NCI-H510A (cell line): ENCODE data around the gene PTN.
"Not testable (repeated sequence)": the region's sequence is repeated elsewhere in the genome, so short reads cannot be mapped to it uniquely, and the experiment has no call there.

ENCODE experiments used
- DNase-seq: peaks from one replicate; lab custom pipeline; 2025; lab: John Stamatoyannopoulos, UW

PTN gene

DNA sequence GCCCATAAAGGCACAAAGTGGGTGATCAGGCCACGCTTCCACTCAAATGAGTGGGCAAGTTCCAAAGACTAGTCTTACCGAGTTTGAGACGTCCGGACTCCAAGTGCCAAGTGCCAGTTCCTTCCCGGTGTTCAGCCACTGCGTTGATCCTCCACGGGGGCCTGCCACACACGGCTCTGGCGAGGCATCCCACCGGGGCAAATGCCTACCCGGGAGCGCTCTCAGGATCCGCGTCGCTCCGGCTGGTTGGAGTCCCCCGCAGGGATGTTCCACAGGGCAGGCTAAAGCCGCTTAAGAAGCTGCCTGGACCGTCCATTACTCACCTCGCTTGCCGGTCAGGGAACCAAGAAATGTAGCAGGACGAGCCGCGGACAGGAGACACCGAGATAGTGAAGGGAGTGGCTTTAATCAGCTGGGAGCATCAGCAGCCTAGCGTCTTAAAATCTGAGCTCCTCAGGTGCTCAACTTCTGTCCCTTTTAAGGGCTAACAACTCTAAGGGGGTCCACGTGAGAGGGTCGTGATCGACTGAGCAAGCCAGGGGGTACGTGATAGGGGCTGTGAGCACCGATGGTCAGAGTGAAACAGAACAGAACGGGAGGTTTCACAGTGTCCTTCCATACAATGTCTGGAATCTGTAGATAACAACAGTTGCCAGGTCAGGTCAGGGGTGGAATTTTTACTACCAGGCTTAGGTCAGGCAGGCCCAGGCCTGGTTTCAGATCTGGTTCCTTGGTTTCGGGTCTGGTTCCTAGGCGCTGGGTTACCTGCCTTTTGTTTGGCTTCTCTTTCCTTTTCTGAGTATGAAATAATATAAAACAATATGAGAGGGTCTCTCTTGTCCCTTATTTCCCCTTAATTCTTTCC, 75.3 kb downstream of the PTN start:
- DNase-seq, result not testable (repeated sequence)

GRCh38 chr7:137266764-137267163, 76.8 kb downstream of the PTN start:
- no peak for DNase-seq

DNA sequence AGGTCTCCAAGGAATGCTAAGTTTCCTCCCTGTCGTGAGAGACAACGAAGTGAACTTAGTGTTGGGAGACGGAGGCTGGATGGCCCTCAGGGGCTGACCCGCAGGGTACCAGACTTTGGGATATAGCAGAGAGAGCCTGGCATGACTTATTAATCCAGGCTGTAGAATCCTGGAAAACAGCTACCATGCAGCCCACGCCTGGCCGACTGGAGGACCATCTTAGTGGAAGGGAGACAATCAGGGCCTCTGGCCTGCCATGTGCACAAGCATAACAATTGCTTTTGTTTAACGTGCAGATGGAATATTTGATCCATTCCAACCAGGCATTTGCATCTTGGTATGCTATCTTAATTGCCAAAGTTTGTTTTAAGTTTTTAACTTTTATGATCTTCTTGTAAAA, 78.1 kb downstream of the PTN start:
- not testable (repeated sequence) for DNase-seq

DNA sequence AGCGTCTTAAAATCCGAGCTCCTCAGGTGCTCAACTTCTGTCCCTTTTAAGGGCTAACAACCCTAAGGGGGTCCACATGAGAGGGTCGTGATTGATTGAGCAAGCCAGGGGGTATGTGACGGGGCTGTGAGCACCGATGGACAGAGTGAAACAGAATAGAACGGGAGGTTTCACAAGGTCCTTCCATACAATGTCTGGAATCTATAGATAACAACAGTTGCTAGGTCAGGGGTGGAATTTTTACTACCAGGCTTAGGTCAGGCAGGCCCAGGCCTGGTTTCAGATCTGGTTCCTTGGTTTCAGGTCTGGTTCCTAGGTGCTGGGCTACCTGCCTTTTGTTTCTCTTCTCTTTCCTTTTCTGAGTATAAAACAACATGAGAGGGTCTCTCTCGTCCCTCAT, 80.9 kb downstream of the PTN start:
- no peak for DNase-seq

DNA sequence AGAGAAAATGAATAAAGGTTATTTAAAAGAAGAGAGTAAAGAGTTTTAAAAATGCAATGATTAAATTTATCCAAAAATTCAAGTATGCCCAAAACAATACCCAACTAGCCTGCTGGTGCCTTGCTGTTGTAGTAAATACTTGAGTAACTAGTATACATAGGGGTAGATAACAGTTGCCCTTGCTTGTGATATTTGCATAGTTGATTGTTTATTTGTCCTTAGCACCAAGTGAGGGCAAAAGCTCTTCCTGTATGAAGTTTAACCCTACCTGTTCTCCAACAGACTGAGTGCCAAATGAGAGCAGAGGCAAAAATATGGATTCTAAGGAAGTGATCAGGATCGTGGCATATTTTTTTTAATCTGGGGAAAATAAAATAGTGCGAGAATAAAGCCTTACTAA, 85.0 kb downstream of the PTN start:
- no peak for DNase-seq

DNA sequence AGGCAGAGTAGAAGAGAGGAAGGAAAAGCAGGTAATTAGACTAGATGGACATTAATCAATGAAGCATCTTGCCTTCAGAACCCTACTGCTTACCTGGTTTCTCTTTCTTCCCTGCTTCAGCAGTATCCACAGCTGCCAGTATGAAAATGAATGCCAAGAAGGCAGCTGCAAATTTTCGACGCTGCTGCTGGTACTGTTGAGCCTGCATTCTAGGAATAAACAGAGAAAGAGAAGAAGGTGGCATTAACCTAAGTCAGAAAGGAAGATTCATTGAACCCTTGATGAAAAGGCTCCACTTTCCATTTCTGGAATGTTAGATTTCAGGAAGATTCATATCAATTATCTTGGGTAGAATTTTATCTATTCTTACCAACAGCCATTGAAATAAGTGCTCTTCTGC, 88.8 kb downstream of the PTN start:
- DNase-seq, result no peak

DNA sequence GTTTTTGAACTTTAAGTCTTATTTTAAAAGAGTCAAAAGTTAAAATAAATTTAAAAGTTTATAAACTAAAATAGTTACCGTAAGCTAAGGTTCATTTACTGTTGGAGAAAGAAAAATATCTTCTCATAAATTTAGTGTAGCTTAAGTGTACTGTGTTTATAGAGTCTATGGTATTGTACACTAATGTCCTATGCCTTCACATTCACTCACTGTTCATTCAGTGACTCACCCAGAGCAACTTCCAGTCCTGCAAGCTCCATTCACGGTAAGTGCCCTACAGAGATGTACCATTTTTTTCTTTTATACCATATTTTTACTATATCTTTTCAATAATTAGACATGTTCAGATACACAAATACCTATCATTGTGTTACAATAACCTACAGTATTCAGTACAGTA, 97.6 kb downstream of the PTN start:
- no peak for DNase-seq

DNA sequence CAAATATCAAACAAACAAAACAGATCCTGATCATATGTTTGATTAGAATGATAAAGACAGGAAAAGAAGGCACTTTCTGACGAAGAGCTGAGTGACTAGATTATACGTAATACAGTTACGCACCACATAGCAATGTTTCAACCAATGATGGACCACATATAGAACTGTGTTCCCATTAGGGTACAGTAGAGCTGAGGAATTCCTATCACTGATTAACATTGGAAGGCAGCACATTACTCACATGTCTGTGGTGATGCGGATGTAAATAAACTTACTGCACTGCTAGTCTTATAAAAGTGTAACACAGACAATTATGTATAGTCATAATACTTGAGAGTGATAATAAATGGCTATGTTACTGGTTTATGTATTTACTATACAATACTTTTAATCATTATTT, 98.3 kb downstream of the PTN start:
- no peak for DNase-seq

GRCh38 chr7:137243741-137244140, 99.8 kb downstream of the PTN start:
- no peak for DNase-seq

GRCh38 chr7:137242616-137243015, 100.9 kb downstream of the PTN start:
- DNase-seq, result no peak

DNA sequence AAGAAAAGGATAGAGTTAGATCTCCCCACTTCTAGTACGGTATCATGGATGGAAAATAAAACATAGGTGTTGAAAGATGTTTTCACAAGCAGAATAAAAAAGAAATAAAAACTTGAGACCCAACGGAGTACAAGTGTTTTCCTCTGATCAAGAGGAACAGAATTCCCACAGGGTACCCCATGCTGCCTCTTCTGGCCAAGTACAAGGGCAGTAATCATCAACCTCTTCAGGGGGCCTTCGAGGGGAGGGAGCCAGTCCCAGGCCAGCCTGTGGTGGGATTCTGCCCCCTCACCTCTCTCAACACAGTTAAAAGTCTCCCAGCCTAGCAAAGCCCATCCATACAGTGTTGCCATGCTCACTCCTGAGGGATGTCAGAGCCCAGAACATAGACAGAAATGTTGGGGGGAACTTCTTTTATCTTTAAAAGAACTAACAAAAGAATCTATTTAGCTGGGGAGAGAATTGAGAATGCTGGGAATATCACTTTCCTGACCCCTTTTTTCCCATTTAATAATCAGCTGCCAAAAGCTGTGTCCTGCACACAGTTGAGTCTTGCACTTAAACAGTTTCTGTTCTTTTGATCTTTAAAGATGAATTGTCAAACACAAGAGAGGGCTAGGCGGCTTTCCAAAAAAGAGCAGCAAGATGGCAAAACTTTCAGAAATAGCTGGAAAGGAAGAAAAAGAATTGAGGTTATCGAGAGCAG, 101.7 kb downstream of the PTN start:
- DNase-seq, result no peak

DNA sequence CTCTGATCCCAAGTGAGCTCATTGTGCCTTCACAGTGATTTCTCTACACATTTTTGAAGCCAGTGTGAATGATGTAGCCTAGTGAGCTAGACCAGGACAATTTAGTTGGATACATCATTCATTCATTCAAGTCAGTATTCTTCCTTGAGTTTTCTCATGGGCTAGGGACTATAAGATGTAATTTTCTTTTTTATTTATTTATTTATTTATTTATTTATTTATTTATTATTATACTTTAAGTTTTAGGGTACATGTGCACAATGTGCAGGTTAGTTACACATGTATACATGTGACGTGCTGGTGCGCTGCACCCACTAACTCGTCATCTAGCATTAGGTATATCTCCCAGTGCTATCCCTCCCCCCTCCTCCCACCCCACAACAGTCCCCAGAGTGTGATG, 104.3 kb downstream of the PTN start:
- DNase-seq, result not testable (repeated sequence)

- no peak for DNase-seq
Observed at GRCh38 chr7:137235434-137235833, 108.1 kb downstream of the PTN start.

GRCh38 chr7:137231167-137231566, 112.4 kb downstream of the PTN start:
- no peak for DNase-seq

- DNase-seq, result no peak
Observed at GRCh38 chr7:137221467-137221866, 122.1 kb downstream of the PTN start.

DNA sequence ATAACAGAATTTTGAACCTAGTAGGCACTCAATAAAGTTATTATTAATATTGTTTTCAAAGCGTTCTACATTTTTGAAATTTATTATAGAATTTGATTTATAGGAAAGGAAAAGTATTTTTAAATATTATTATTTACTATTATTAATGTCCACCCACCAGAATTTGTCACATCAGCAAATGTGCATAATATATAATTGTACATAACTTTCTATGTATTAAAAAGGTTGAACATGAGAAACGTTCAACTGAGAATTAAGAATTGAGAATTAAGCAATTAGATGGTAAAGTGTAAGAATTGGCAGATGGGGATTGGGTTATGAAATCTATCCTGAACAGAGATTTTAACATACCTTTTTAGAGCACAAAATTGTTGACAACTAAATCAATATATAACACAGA, 129.8 kb downstream of the PTN start:
- DNase-seq, result no peak

GRCh38 chr7:137209151-137209817, 134.2 kb downstream of the PTN start:
- no peak for DNase-seq

DNA sequence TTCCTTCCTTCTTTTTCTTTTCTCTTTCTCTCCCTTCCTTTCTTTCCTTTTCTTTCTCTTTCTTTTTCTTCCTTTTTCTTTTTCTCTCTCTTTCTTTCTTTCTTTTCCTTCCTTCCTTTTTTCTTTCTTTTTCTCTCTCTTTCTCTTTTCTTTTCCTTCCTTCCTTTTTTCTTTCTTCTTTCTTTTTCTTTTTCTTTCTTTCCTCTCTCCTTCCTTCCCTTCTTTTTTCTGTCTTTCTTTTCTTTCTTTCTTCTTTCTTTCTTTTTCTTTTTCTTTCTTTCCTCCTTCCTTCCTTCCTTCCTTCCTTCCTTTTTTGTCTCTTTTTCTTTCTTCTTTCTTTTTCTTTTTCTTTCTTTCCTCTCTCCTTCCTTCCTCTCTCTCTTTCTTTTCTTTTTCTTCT, 136.8 kb downstream of the PTN start:
- no peak for DNase-seq

- DNase-seq, result no peak
Observed at GRCh38 chr7:137204246-137204645, 139.3 kb downstream of the PTN start.

- no peak for DNase-seq
Observed at GRCh38 chr7:137203351-137203750, 140.2 kb downstream of the PTN start.

- no peak for DNase-seq
Observed at GRCh38 chr7:137196648-137197047, 146.9 kb downstream of the PTN start.

GRCh38 chr7:137195996-137196395, 147.5 kb downstream of the PTN start:
- DNase-seq, result no peak

DNA sequence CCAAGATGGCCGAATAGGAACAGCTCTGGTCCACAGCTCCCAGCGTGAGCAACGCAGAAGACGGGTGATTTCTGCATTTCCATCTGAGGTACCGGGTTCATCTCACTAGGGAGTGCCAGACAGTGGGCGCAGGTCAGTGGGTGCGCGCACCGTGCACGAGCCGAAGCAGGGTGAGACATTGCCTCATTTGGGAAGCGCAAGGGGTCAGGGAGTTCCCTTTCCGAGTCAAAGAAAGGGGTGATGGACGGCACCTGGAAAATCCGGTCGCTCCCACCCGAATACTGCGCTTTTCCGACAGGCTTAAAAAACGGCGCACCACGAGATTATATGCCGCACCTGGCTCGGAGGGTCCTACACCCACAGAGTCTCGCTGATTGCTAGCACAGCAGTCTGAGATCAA, 161.9 kb downstream of the PTN start:
- DNase-seq, result not testable (repeated sequence)
